DOHH2 (cell line): ENCODE data around the gene AIP.

Experiments
- H3F3A ChIP-seq: fragments of 200-600 bp; sonication (generic), shearing (Covaris generic); 2 replicates; pipeline ENCODE4 v1.6.0; 2016; ENCODE audit warnings: antibody characterized with exemption, mild to moderate bottlenecking; ENCODE audit not compliant: control insufficient read depth, insufficient read depth
- H3K27ac ChIP-seq: fragments of 200-600 bp; sonication (generic); 2 replicates; pipeline ENCODE4 v1.5.1; 2014; ENCODE audit warnings: low read depth, mild to moderate bottlenecking, low read length, moderate library complexity
- H3K27me3 ChIP-seq: fragments of 200-600 bp; sonication (generic); 2 replicates; pipeline ENCODE4 v1.6.1; 2014; ENCODE audit warnings: mild to moderate bottlenecking, low read length, mixed read lengths; ENCODE audit not compliant: control insufficient read depth
- H3K36me3 ChIP-seq: fragments of 200-600 bp; sonication (generic); 2 replicates; pipeline ENCODE4 v1.6.1; 2014; ENCODE audit warnings: mild to moderate bottlenecking, low read length, moderate library complexity, mixed read lengths; ENCODE audit not compliant: control insufficient read depth
- H3K4me1 ChIP-seq: fragments of 200-600 bp; sonication (generic); 2 replicates; pipeline ENCODE4 v1.6.1; 2014; ENCODE audit warnings: mild to moderate bottlenecking, low read length, mixed read lengths; ENCODE audit not compliant: control insufficient read depth
- H3K4me2 ChIP-seq: fragments of 200-600 bp; sonication (generic); 2 replicates; pipeline ENCODE4 v1.6.0; 2014; ENCODE audit warnings: mild to moderate bottlenecking, low read length, moderate library complexity
- H3K4me3 ChIP-seq: fragments of 200-600 bp; sonication (generic); 2 replicates; pipeline ENCODE4 v1.5.1; 2014; ENCODE audit warnings: mild to moderate bottlenecking, low read length, mixed read lengths
- H3K79me2 ChIP-seq: fragments of 200-600 bp; sonication (generic); 2 replicates; pipeline ENCODE4 v1.6.1; 2014; ENCODE audit warnings: mild to moderate bottlenecking, low read length, mixed read lengths; ENCODE audit not compliant: control insufficient read depth
- H3K9me2 ChIP-seq: fragments of 200-600 bp; sonication (generic); replicated peaks from 2 replicates; pipeline ENCODE4 v1.6.1; 2014; ENCODE audit warnings: mild to moderate bottlenecking, low read length, mixed read lengths; ENCODE audit not compliant: control insufficient read depth
- H3K9me3 ChIP-seq: fragments of 200-600 bp; sonication (generic); 2 replicates; pipeline ENCODE4 v1.6.1; 2014; ENCODE audit warnings: antibody characterized with exemption, low read length, mixed read lengths; ENCODE audit not compliant: control insufficient read depth, insufficient read depth
- H4K20me1 ChIP-seq: fragments of 200-600 bp; sonication (generic); 2 replicates; pipeline ENCODE4 v1.6.0; 2014; ENCODE audit warnings: low read depth, mild to moderate bottlenecking, antibody characterized with exemption, low read length, moderate library complexity; ENCODE audit not compliant: control insufficient read depth, insufficient read depth
- CTCF ChIP-seq: fragments of 200-600 bp; sonication (generic); IDR thresholded peaks from one replicate; pipeline ENCODE4 v1.5.1; 2014; ENCODE audit warnings: antibody characterized with exemption, mild to moderate bottlenecking, low read depth, low read length; ENCODE audit not compliant: poor library complexity, severe bottlenecking
- EZH2phosphoT487 ChIP-seq: fragments of 200-600 bp; sonication (generic); IDR thresholded peaks from 2 replicates; pipeline ENCODE4 v1.6.1; 2017; ENCODE audit warnings: borderline replicate concordance, mild to moderate bottlenecking, antibody characterized with exemption, low read length, moderate library complexity, mixed read lengths

The AIP gene

GRCh38 chr11:67468759-67469507, 13.9 kb upstream of the AIP start, which contains the start of gene TMEM134:
Gene TMEM134 (minus strand): TSS chr11:67469251. CDS start chr11:67469192, 59 bp downstream.
- Histone ChIP-seq H4K20me1 (no peaks in the 10 kb centered on the region), H3K79me2 (peaks cover 28% of the 10 kb centered on the region), H3K9me2 (no peaks in the 10 kb centered on the region), H3K4me2 (peak within 1 kb of the TSS; percentile 98), H3K27ac (peak within 1 kb of the TSS; percentile 39), H3K4me1 (peaks cover 66% of the 10 kb centered on the region), H3K27me3 (no peaks in the 10 kb centered on the region), H3K4me3 (peak within 1 kb of the TSS; percentile 77), H3K9me3 (no peaks in the 10 kb centered on the region), H3K36me3 (peaks cover 17% of the 10 kb centered on the region), H3F3A (peaks cover 3% of the 10 kb centered on the region; the same call in 1 of the 2 replicates)
- TF ChIP-seq EZH2phosphoT487: no peak
- peak; percentile 73 for TF ChIP-seq CTCF

- Histone ChIP-seq H3K36me3 (peaks cover 13% of the 10 kb centered on the region), H3K27ac (no peak overlapping the region), H3K79me2 (peaks cover 23% of the 10 kb centered on the region), H3K9me3 (no peaks in the 10 kb centered on the region), H3K4me2 (peak overlapping the region; percentile 98), H4K20me1 (no peaks in the 10 kb centered on the region), H3F3A (peaks cover 3% of the 10 kb centered on the region; the same call in 1 of the 2 replicates), H3K4me3 (peak overlapping the region; percentile 77), H3K9me2 (no peaks in the 10 kb centered on the region), H3K27me3 (no peaks in the 10 kb centered on the region), H3K4me1 (peaks cover 64% of the 10 kb centered on the region)
- TF ChIP-seq EZH2phosphoT487 (no peak), CTCF (peak; percentile 31)
Observed at GRCh38 chr11:67469508-67469811, 13.4 kb upstream of the AIP start.

GRCh38 chr11:67470337-67471002, 12.4 kb upstream of the AIP start:
- TF ChIP-seq EZH2phosphoT487: no peak
- no peak for TF ChIP-seq CTCF
- Histone ChIP-seq H3K4me1 (peaks cover 59% of the 10 kb centered on the region), H3K27ac (no peak overlapping the region), H3K36me3 (peaks cover 5% of the 10 kb centered on the region), H3K4me2 (no peak overlapping the region), H3F3A (peaks cover 3% of the 10 kb centered on the region; the same call in 1 of the 2 replicates), H4K20me1 (no peaks in the 10 kb centered on the region), H3K9me2 (no peaks in the 10 kb centered on the region), H3K27me3 (no peaks in the 10 kb centered on the region), H3K79me2 (peaks cover 15% of the 10 kb centered on the region), H3K9me3 (no peaks in the 10 kb centered on the region), H3K4me3 (no peak overlapping the region)
